Liver (tissue), 9 donors: ENCODE measurements around the gene ROR1. TPM values are rescaled to one million over a fixed set of nuclear protein-coding genes. Genes with fewer than 3 reads are reported as not detected.

Experiments
- DNase-seq: peaks from one replicate; pipeline ENCODE4 v3.0.0-alpha.2; 2017; ENCODE audit warnings: low spot score
- H3K27ac ChIP-seq, 2 donors: one replicate each; pipeline ENCODE4 v1.7.0; 2013; ENCODE audit warnings: inconsistent platforms in 2 of 2, low read length in 2 of 2, control low read depth in 1 of 2, low read depth in 1 of 2, mild to moderate bottlenecking in 1 of 2
- H3K27me3 ChIP-seq, 4 donors: one replicate each; pipeline versions ENCODE4 v1.6.1 to v1.7.0; 2013; ENCODE audit warnings: low read length in 3 of 4, inconsistent platforms in 1 of 4, mild to moderate bottlenecking in 1 of 4, moderate library complexity in 1 of 4; ENCODE audit not compliant: control insufficient read depth in 4 of 4, insufficient read depth in 4 of 4
- H3K36me3 ChIP-seq, 4 donors: one replicate each; pipeline versions ENCODE4 v1.6.1 to v1.7.0; 2013; ENCODE audit warnings: low read length in 3 of 4, mild to moderate bottlenecking in 3 of 4, low read depth in 1 of 4, moderate library complexity in 1 of 4; ENCODE audit not compliant: control insufficient read depth in 4 of 4, insufficient read depth in 3 of 4
- H3K4me1 ChIP-seq, 4 donors: one replicate each; pipeline versions ENCODE4 v1.6.1 to v1.7.0; 2013; ENCODE audit warnings: low read length in 3 of 4, mild to moderate bottlenecking in 3 of 4, moderate library complexity in 1 of 4; ENCODE audit not compliant: control insufficient read depth in 4 of 4, insufficient read depth in 4 of 4
- H3K4me3 ChIP-seq, 3 donors: one replicate each; pipeline versions ENCODE4 v1.6.1 to v1.7.0; 2013; ENCODE audit warnings: low read length in 3 of 3, control low read depth in 1 of 3, low read depth in 1 of 3, mild to moderate bottlenecking in 1 of 3
- H3K9ac ChIP-seq, 2 donors: one replicate each; pipeline ENCODE4 v1.7.0; 2013; ENCODE audit warnings: low read length in 2 of 2, mild to moderate bottlenecking in 2 of 2, moderate library complexity in 2 of 2, control low read depth in 1 of 2, low read depth in 1 of 2
- H3K9me3 ChIP-seq, 4 donors: one replicate each; pipeline versions ENCODE4 v1.6.1 to v1.7.0; 2013; ENCODE audit warnings: low read length in 3 of 4; ENCODE audit not compliant: control insufficient read depth in 4 of 4
- EGR1 ChIP-seq, 2 donors: IDR thresholded peaks; 2 replicates each; pipeline ENCODE4 v1.6.1; 2016 to 2018; ENCODE audit warnings: antibody characterized with exemption in 2 of 2, low read depth in 2 of 2
- FOXA1 ChIP-seq: IDR thresholded peaks from 2 replicates; pipeline ENCODE4 v1.6.1; 2016; ENCODE audit warnings: antibody characterized with exemption
- GABPA ChIP-seq, 2 donors: IDR thresholded peaks in 1 of 2; conservative IDR thresholded peaks in 1 of 2; 2 replicates each; pipeline ENCODE4 v1.6.1; 2016; ENCODE audit warnings: antibody characterized with exemption in 2 of 2, mild to moderate bottlenecking in 1 of 2, moderate library complexity in 1 of 2
- HNF4A ChIP-seq, 2 donors: conservative IDR thresholded peaks; 2 replicates each; pipeline ENCODE4 v1.6.1; 2016; ENCODE audit warnings: antibody characterized with exemption in 2 of 2, mild to moderate bottlenecking in 2 of 2
- HNF4G ChIP-seq: IDR thresholded peaks from 2 replicates; pipeline ENCODE4 v1.6.1; 2016; ENCODE audit warnings: antibody characterized with exemption
- JUND ChIP-seq, 2 donors: IDR thresholded peaks; 2 replicates each; pipeline ENCODE4 v1.6.1; 2016; ENCODE audit warnings: antibody characterized with exemption in 2 of 2
- NR2F2 ChIP-seq: IDR thresholded peaks from 2 replicates; pipeline ENCODE4 v1.6.1; 2016; ENCODE audit warnings: antibody characterized with exemption
- RAD21 ChIP-seq, 2 donors: IDR thresholded peaks; 2 replicates each; pipeline ENCODE4 v1.6.1; 2016; ENCODE audit warnings: antibody characterized with exemption in 2 of 2, mild to moderate bottlenecking in 2 of 2
- RXRA ChIP-seq, 2 donors: IDR thresholded peaks; 2 replicates each; pipeline ENCODE4 v1.6.1; 2017 to 2018; ENCODE audit warnings: antibody characterized with exemption in 2 of 2, mild to moderate bottlenecking in 1 of 2
- SP1 ChIP-seq: IDR thresholded peaks from 2 replicates; pipeline ENCODE4 v1.6.1; 2018; ENCODE audit warnings: antibody characterized with exemption, mild to moderate bottlenecking
- YY1 ChIP-seq: IDR thresholded peaks from 2 replicates; pipeline ENCODE4 v1.6.1; 2016; ENCODE audit warnings: antibody characterized with exemption, mild to moderate bottlenecking
- WGBS: extraction: QIAGEN DNeasy Blood & Tissue Kit; methylation state at CpG from one replicate; pipeline ENCODE4 v1.1.7; 2013; 5-methylcytosine and 5-hydroxymethylcytosine counted together
- polyA plus RNA-seq, 2 donors: library from polyadenylated mRNA; stranded (reverse) in 1 of 2; unstranded in 1 of 2; fragments of 200-250 nt in 1 of 2; fragments of >200 nt in 1 of 2; fragmentation: Nextera tagmentation in 1 of 2; extraction: Ambion mirVana in 1 of 2; gene quantifications; one replicate each; pipeline versions ENCODE4 v1.2.1 to v1.2.3, GENCODE V29; 2013 to 2015
- total RNA-seq, 2 donors: library from RNA; depleted of rRNA; stranded (reverse); fragments of >200 nt; gene quantifications; one replicate each; pipeline ENCODE4 v1.2.3, GENCODE V29; 2014
- TF ChIP-seq, protein P1 (sequence below): IDR thresholded peaks from 2 replicates; pipeline ENCODE4 v1.6.1; 2016; ENCODE audit warnings: antibody characterized with exemption
- TF ChIP-seq, protein P2 (sequence below): IDR thresholded peaks from 2 replicates; pipeline ENCODE4 v1.6.1; 2016; ENCODE audit warnings: antibody characterized with exemption
- TF ChIP-seq, protein P3 (sequence below): fragments of 150-350 bp; IDR thresholded peaks from 2 replicates; pipeline ENCODE4 v1.5.1; 2017; ENCODE audit warnings: improper control_type of control experiment, low read depth, low read length; ENCODE audit not compliant: missing input control
- TF ChIP-seq, protein P4 (sequence below): IDR thresholded peaks from 2 replicates; pipeline ENCODE4 v1.6.1; 2016; ENCODE audit warnings: antibody characterized with exemption
- donor health status: healthy.
- donor health status: healthy.
- donor health status: healthy.
- donor health status: healthy.
- donor health status: healthy.

The ROR1 gene
- total and polyA plus RNA-seq, 4 donors = 0.15 to 0.98 (median 0.37) TPM

DNA sequence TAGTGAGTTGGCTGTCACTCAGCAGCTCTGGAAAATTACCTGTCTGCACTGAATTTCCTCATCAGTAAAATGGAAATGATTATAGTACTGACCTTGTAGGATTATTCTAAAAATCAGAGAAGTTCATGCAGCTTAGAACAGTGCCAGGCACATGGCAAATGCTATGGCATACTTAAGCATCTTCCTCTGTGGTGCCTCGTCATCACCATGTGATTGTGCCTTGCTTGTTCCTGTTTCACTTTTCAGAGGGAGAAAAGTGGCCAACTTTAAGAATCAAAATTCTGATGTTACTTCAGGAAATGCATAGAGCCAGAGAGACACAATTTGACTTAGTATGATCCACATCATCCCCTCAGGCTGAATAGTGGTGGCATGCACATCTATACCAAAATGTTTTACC lies 203.6 kb downstream of the ROR1 start:
- no peak for DNase-seq
- peaks cover 0 to 2% (median 0%) of the 10 kb centered on the region in 4 donors for H3K27me3 ChIP-seq
- no peaks in the 10 kb centered on the region for H3K4me1 ChIP-seq
- H3K9me3 ChIP-seq = no peaks in the 10 kb centered on the region
- no peak overlapping the region for H3K9ac ChIP-seq
- no peak overlapping the region for H3K27ac ChIP-seq
- TF ChIP-seq GABPA (IDR thresholded peaks at IDR 0.05 in 1 of 2, conservative IDR thresholded peaks at IDR 0.05 in 1 of 2) (no peak), FOXA1 (no peak), YY1 (no peak), RAD21 (IDR thresholded peaks at IDR 0.05) (no peak), RXRA (IDR thresholded peaks at IDR 0.05) (no peak), HNF4A (conservative IDR thresholded peaks at IDR 0.05) (no peak), SP1 (no peak), HNF4G (no peak), NR2F2 (no peak)
- TF ChIP-seq, protein P1, sequence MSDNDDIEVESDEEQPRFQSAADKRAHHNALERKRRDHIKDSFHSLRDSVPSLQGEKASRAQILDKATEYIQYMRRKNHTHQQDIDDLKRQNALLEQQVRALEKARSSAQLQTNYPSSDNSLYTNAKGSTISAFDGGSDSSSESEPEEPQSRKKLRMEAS = no peak
- TF ChIP-seq, protein P2, sequence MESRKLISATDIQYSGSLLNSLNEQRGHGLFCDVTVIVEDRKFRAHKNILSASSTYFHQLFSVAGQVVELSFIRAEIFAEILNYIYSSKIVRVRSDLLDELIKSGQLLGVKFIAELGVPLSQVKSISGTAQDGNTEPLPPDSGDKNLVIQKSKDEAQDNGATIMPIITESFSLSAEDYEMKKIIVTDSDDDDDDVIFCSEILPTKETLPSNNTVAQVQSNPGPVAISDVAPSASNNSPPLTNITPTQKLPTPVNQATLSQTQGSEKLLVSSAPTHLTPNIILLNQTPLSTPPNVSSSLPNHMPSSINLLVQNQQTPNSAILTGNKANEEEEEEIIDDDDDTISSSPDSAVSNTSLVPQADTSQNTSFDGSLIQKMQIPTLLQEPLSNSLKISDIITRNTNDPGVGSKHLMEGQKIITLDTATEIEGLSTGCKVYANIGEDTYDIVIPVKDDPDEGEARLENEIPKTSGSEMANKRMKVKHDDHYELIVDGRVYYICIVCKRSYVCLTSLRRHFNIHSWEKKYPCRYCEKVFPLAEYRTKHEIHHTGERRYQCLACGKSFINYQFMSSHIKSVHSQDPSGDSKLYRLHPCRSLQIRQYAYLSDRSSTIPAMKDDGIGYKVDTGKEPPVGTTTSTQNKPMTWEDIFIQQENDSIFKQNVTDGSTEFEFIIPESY = no peak
- TF ChIP-seq, protein P3, sequence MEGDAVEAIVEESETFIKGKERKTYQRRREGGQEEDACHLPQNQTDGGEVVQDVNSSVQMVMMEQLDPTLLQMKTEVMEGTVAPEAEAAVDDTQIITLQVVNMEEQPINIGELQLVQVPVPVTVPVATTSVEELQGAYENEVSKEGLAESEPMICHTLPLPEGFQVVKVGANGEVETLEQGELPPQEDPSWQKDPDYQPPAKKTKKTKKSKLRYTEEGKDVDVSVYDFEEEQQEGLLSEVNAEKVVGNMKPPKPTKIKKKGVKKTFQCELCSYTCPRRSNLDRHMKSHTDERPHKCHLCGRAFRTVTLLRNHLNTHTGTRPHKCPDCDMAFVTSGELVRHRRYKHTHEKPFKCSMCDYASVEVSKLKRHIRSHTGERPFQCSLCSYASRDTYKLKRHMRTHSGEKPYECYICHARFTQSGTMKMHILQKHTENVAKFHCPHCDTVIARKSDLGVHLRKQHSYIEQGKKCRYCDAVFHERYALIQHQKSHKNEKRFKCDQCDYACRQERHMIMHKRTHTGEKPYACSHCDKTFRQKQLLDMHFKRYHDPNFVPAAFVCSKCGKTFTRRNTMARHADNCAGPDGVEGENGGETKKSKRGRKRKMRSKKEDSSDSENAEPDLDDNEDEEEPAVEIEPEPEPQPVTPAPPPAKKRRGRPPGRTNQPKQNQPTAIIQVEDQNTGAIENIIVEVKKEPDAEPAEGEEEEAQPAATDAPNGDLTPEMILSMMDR = no peak
- TF ChIP-seq, protein P4, sequence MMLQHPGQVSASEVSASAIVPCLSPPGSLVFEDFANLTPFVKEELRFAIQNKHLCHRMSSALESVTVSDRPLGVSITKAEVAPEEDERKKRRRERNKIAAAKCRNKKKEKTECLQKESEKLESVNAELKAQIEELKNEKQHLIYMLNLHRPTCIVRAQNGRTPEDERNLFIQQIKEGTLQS = no peak
- 95% methylated on average over 1 of the region's 1 CpG for WGBS
- H3K36me3 ChIP-seq = no peaks in the 10 kb centered on the region
- H3K4me3 ChIP-seq = no peak overlapping the region

DNA sequence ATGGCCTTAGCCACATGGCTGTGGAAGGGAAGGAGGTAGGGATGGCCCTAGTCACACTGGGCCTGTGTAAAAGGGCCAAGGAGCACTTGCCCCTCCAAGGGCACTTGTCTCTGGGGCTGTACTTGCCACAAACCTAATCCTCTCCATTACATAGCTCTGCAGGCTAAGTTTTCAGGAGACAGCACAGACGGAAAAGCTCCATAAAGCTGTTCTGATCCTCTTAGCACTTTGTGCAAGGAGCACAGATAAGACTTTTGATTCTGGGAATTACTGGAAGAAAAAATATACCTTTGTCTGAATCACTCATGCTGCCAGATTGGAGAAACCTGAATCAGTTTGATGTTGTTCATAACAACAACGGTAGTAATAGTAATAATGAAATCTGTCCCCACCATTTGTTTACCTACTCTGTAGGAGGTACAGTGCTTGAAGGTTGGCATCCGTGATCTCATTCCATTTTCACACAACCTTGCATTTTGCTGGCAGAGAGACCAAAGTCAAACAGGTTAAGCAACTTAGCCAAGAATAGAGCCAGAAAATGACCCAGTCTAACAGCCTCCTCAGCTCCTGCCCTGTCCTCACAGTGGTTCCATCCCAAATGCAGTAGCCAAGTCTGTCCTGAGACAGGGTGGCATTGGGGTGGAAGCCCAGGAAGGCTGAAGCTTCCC lies 207.1 kb downstream of the ROR1 start:
- H3K27me3 ChIP-seq = peaks cover 0 to 2% (median 0%) of the 10 kb centered on the region in 4 donors
- no peak overlapping the region for H3K9ac ChIP-seq
- no peaks in the 10 kb centered on the region for H3K4me1 ChIP-seq
- no peaks in the 10 kb centered on the region for H3K36me3 ChIP-seq
- H3K27ac ChIP-seq = no peak overlapping the region
- no peak for DNase-seq
- WGBS = 78% methylated on average over 3 of the region's 3 CpGs
- H3K9me3 ChIP-seq = no peaks in the 10 kb centered on the region
- H3K4me3 ChIP-seq = no peak overlapping the region
- TF ChIP-seq, protein P4 = no peak

DNA sequence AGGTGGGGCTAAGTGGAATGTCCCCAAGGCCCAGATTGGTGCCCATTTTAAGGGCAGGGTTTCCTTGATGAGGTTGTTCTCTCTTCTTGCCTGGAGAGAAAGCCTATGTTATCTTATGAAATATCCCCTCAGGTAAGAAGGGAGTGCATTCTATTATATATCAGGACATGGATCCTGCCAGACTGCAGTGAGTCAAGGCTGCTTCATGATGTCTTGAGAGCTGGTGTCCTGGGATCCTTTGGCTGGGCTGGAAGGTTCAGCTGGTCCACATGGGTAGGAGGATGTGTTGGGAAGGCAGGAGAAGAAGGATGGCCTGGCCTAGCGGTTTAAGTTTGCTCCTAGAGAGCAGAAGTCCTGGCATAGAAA lies 207.6 kb downstream of the ROR1 start:
- no peak overlapping the region for H3K9ac ChIP-seq
- TF ChIP-seq NR2F2 (no peak), JUND (IDR thresholded peaks at IDR 0.05) (no peak), EGR1 (IDR thresholded peaks at IDR 0.05; ENCODE audit: low read depth in 2 of 2) (no peak)
- TF ChIP-seq, protein P1 = no peak
- TF ChIP-seq, protein P2 = no peak
- H3K27me3 ChIP-seq = peaks cover 0 to under 1% (median 0%) of the 10 kb centered on the region in 4 donors
- H3K27ac ChIP-seq = no peak overlapping the region
- H3K4me3 ChIP-seq = no peak overlapping the region
- DNase-seq = no peak
- no peaks in the 10 kb centered on the region for H3K9me3 ChIP-seq
- H3K36me3 ChIP-seq = no peaks in the 10 kb centered on the region
- H3K4me1 ChIP-seq = no peaks in the 10 kb centered on the region
- WGBS = 95% methylated on average over 1 of the region's 1 CpG
